ENCODE data around the gene SHD. TPM values are rescaled to one million over a fixed set of nuclear protein-coding genes. Genes with fewer than 3 reads are reported as not detected.
A peak's percentile ranks its signal among the peaks of the same experiment; 100 is the strongest.
"Not testable (repeated sequence)": the region's sequence is repeated elsewhere in the genome, so short reads cannot be mapped to it uniquely, and the experiment has no call there.

Gene SHD
- total RNA-seq, 1 donor from 2014 or later, result not detected

DNA sequence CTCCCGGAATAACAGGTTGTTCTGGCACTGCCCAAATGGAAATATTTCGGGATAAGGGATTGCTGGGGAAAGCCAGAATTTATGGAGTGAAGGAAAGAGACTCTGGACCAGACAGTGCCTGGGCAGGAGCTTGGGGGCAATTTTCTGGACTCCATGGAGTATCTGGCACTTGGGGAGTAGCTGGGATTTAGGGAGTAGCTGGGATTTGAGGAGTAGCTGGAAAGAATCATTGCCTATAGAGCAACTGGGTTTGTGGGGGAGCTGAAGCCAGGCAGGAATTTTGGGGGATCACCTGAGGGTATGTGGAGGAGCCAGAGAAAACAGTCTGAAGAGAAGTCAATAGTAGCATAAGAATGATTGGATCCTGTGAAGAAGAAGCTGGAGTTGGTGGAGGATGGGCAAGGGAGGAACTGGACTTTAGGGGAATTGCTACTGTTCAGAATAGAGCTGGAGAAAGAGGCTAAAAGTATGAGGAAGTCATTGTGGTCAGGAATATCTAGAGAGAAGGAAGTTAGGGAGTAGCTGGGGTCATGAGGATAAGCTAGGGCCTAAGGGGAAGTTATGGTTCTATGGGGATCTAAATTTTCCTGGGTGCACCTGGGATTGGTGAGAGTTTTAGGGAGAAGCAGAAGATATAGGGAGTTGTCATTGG lies 40.1 kb downstream of the SHD start:
- intact Hi-C loops (cut with DNase I), result no loop called here
- no peak for ATAC-seq (ENCODE audit: poor library complexity)
- no peak for DNase-seq

DNA sequence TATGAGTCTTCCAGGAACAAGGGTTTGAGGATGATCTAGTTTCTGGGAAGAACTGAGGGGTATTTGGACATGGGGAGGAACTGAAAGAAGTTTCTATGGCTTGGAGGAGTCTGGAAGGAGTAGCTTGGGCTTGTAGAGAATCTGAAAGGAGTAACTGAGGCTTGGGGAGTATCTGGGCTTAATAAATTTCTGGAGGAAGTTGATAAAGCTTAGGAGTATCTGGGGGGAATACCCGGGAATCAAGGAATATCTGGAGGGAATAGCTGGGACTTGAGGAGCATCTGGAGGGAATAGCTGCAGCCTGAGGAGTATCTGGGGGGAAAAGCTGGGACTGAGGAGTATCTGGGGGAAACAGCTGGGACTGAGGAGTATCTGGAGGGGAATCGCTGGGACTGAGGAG lies 41.4 kb downstream of the SHD start:
- no peak for ATAC-seq (ENCODE audit: poor library complexity)
- intact Hi-C loops (cut with DNase I), result no loop called here
- no peak for DNase-seq

DNA sequence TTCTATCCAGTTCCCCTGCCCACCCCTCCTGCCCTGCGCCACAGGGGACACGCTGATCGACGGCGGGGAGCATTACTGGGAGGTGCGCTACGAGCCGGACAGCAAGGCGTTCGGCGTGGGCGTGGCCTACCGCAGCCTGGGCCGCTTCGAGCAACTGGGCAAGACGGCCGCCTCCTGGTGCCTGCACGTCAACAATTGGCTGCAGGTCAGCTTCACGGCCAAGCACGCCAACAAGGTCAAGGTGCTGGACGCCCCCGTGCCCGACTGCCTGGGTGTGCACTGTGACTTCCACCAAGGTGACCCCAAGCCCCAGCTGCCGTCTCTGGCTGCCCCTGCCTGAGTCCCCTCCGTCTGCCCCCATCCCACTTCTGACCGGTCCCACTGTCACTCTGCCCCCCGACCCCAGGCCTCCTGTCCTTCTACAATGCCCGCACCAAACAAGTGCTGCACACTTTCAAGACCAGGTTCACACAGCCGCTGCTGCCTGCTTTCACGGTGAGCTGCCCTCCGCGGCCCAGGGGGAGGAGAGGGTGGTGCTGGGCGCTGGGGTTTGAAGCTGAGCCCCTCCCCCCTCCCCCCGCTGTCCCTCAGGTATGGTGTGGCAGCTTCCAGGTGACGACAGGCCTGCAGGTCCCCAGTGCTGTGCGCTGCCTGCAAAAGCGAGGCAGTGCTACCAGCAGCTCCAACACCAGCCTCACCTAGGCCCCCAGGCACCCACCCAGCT lies 44.0 kb downstream of the SHD start:
- no peak for ATAC-seq (ENCODE audit: poor library complexity)
- no peak for DNase-seq
- intact Hi-C loops (cut with DNase I), result no loop called here

DNA sequence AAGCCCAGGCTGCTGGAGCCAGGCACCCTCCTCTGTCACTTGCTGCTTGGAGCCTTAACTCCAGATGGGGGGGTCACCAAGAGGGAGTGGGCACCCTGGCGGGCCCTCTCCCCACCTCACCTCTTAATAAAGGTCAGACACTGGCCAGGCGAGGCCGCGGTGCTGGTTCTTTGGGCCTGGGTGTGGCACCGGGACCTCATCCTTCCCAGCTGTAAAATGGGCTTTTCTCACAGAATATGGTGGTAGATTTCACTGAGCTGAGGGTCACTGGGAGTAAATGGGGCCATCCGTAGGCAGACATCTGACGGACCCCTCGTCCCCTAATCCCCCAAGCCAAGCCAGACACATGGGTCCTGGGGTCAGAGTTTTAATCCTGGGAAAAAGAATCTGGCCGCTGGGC lies 44.6 kb downstream of the SHD start:
- intact Hi-C loops (cut with DNase I), result no loop called here
- ATAC-seq (ENCODE audit: poor library complexity) (no peak), DNase-seq (no peak)

DNA sequence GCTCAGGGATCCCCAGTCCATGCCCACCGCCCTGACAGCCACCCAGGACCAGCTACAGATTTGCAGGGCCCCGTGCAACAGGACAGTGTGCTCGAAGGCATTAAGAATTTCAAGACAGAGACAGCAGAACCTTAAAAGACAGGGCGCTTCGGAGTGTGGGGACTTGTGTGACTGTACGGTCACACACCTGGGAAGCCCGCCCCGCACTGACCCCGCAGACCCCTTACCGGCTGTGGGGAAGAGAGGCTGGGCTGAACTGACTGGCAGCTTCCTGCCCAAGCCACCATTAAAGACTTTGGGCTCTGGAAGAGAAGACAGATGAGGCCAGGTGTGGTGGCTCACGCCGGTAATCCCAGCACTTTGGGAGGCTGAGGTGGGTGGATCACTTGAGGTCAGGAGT lies 45.2 kb downstream of the SHD start:
- intact Hi-C loops (cut with DNase I), result no loop called here
- DNase-seq (no peak), ATAC-seq (ENCODE audit: poor library complexity) (no peak)

DNA sequence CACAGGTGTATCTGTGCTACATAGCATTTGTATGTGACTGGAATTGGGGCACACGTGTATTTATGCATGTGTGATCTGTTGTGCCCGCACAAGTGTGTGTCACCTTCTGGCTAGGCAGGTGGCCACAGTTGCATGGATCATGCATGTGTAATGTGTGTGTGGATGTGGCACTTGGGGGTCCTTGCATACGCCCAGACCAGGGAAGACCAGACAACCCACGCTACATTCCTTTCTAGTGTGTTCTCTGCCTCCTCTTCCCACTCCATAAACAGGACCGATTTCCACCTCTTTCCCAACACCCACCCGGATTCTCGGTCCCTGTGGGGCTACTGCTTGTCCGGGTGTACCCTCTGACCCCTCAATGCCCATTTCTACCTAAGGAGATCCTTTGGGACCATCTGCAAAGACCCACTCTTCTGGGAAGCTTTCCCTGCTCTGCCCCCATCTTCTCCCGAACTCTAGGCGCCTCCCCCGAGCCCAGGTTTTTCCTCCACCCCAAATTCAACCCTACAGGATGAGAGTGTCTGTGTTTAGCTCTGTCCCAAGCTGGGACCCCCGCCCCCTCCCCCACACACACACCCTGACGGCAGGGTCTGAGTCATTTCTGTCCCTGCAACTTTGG lies 47.3 kb downstream of the SHD start:
- no peak for ATAC-seq (ENCODE audit: poor library complexity)
- DNase-seq, result no peak
- intact Hi-C loops (cut with DNase I), result no loop called here

DNA sequence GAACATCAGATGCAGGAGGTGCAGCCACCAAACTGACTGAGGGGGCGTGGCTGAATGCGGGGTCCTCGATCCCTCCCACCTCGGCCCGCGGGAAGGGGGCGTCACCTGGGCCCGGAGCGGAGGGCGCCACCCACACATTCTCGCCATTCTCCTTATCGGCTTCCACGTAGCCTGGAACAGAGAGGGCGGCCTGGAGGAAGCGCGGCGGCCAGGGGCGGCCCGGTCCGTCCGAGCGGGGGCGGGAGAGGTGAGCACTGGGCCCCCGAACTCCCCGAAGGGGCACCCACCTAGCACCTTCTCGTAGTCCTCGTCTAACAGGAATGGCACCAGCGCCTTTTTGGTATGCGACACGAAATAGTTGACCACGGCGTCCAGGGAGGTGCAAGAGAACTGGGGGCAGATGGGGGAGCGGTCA lies 47.8 kb downstream of the SHD start:
- ATAC-seq (ENCODE audit: poor library complexity), result no peak
- DNase-seq, result no peak
- intact Hi-C loops (cut with DNase I), result no loop called here

DNA sequence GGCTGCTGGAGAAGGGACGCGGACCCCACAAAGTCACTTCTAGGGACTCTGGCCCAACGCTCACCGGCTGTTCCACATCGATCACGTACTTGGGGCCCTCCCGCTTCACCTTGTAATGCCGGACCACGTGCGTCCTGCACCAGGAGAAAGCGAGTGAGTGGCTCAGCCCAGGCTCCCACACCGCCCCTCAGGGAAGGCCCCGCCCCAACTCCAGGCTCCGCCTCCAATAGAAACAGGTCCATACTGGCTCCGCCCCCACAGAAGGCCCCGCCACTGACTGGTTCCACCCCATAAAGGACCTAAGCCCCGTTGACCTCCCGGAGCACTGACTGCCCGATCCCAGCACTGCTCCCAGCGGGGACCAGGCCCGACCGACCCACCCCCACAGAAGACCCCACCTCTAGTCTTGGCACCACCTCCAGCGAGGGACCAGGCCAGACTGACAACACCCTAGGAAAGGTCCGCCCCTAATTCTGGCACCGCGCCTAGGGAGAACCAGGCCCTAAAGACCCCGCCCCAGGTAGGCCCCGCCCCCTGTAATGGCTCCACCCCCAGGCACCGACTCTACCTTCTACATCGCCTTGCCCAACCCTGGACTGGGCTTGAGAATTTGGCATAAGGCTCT lies 48.3 kb downstream of the SHD start:
- intact Hi-C loops (cut with DNase I), result no loop called here
- DNase-seq, result peak; percentile 84
- ATAC-seq (ENCODE audit: poor library complexity), result peak; percentile 56

DNA sequence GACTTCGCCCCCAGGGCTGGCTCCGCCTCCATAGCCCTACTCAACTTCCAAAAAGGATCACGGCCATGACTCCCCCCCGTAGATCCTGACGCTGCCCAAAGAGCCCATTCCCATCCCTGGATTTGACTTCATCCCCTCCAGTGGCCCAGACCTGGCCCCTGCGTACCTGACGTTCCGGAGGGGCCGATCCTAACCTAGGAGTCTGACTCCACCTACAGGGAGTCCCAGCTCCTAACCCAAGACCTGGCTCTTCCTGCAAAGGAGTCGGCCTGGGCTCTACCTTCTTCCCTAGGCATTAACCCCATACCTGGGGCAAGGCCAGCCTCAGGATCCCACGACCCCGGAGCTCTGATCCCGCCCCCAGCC lies 48.8 kb downstream of the SHD start:
- DNase-seq (no peak), ATAC-seq (ENCODE audit: poor library complexity) (peak; percentile 14)
- intact Hi-C loops (cut with DNase I), result no loop called here

DNA sequence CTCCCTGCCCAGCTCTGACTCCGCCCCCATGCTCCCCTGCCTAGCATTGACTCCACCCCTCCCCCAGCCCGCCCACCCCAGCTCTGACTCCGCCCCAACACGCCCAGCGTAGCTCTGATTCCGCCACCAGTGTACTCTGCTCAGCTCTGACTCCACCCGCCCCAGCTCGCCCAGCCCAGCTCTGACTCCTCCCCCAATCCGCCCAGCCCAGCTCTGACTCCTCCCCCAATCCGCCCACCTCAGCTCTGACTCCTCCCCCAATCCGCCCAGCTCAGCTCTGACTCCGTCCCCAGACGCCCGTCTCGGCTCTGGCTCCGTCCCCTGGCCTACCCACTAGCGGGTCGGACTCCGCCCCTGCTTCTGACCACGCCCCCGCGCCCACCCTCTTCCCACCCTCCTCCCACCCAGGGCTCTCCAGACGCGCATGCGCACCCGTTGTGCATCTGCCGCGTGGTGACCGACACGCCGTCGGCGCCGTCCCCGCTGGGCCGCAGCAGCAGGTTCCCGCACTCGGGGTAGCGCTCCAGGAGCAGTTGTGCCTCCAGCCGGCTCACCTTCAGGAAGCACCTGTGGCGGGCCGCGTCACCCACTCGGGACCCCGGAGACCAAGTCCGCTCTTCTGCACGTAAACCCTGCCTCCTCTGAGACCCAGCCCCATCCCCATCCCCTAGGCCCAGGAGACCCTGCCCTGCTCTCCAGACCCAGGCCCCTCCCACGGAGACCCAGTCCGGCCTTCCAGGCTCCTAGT lies 49.4 kb downstream of the SHD start:
- intact Hi-C loops (cut with DNase I), result no loop called here
- ATAC-seq (ENCODE audit: poor library complexity) (peak; percentile 93), DNase-seq (peak; percentile 97)

DNA sequence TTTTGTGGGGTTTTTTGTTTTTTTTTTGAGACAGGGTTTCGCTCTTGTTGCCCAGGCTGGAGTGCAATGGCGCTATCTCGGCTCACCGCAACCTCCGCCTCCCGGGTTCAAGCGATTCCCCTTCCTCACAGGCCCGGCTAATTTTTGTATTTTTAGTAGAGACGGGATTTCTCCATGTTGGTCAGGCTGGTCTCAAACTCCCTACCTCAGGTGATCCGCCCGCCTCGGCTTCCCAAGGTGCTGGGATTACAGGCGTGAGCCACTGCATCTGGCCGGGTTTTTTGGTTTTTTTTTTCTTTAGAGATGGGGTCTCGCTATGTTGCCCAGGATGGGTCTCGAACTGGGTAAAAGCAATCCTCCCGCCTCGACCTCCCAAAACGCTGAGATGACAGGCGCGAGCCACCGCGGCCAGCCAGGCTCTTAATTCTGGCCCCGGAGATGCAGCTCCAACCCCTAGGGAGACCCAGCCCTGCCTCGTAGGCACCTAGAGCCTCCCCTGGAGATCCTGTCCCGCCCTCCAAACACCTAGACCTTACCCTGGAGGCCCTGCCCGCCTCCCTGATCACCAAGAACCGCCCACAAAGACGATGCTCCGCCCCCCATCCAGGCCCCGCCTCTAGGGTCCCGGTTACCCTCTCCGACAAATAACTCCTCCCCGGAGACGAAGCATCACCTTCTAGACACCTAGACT lies 50.1 kb downstream of the SHD start:
- DNase-seq; intact Hi-C loops (cut with DNase I); ATAC-seq (ENCODE audit: poor library complexity): not testable (repeated sequence)

DNA sequence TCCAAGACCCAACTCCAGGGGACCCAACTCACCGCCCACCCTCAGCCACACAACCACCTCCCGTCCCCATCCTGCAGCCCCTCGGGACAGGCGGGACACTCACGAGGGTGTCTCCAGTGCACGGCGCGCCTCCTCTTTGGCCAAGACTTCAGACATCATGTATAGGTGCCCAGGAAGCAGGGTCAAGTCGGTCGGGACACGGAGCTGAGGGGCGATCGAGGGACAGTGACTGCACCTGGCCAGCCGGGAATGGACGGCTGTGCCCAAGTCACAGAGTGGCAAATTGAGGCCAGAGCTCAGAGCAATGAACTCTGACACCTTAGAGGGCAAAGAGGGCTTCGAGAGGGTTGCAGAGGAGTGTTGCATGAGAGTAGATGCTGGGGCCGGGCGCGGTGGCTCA lies 50.8 kb downstream of the SHD start:
- DNase-seq (no peak), ATAC-seq (ENCODE audit: poor library complexity) (no peak)
- intact Hi-C loops (cut with DNase I), result no loop called here

DNA sequence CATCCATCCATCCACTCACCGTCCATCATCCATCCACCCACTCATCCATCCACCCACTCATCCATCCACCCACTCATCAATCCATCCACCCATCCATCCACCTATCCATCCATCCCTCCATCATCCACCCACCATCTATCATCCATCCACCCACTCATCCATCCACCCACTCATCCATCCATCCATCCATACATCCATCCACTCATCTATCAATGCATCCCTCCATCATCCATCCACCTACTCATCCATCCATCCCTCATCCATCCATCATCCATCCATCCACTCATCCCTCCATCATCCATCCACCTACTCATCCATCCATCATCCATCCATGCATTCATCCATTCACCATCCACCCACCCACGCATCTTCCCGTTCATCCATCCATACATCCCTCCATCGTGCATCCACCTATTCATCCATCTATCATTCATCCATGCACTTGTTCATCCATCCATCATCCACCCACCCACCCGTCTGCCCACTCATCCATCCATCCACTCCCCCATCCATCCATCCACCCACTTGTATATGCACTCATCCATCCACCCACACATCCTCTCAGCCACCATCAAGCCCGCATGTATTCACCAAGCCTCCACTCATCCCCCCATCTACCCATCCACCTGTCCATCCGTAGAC lies 56.0 kb downstream of the SHD start:
- intact Hi-C loops (cut with DNase I), result no loop called here
- DNase-seq, result no peak
- no peak for ATAC-seq (ENCODE audit: poor library complexity)

DNA sequence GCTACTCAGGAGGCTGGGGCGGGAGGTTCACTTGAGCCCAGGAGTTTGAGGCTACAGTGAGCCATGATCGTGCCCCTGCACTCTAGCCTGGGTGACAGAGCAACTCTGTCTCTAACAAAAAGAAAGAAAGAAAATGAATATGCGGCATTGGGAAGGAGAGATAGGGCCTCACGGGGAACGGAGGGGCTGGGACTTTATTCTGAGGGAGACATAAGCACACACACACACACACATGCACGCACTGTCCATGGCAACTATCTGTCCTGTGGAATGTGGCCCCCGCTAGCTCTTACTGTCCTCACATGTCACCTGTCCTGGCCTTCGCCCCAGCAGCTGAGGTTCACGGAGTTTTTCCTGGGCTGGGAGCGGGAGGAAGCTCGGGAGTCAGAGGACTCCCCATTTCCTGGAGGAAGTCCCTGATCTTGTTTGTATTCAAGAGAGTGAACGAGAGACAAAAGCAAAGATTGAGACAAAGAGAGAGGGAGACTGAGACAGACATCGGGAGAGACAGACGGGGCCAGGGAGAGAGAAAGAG lies 58.9 kb downstream of the SHD start:
- no peak for DNase-seq
- no peak for ATAC-seq (ENCODE audit: poor library complexity)
- intact Hi-C loops (cut with DNase I), result no loop called here

DNA sequence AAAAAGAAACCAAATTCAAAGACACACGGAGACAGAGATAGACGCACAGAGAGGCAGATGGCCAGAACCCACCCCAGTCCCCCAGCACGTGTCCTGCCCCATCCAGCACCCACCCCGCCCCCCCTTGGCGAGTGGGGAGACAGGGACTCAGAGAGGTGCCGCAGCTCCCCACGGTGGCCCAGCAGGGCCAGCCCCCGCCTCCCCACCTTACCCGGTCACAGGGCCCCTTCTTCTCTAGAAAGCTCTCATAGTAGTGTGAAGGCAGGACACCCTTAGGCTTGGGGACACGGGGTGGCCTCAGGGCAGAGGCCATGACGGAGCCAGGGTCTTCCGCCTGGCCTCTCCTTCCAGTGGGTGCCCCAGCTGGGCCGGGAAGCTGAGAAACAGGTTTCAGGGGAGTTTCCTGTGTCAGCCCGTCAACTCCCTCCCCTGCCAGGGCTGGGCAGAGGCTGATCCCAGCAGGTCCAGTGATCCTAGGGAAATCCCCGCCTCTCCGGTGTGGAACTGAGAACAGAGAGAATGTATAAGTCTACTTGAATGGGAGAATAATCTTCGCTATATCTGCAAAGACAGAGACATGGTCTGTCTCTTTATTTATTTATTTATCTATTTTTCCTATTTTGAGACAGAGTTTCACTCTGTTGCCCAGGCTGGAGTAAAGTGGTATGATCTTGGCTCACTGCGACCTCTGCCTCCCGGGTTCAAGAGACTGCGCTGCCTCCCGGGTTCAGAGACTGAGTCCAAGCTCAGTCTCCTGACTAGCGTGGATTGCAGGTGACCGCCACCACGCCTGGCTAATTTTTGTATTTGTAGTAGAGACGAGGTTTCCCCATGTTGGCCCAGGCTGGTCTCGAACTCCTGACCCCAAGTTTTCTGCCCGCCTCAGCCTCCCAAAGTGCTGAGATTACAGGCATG lies 59.6 kb downstream of the SHD start, which contains the start of gene STAP2:
Gene STAP2, minus strand, starts transcription at position 387 of the 915 bp plus-strand sequence. Its CDS starts 74 bp downstream, at position 313.
- peak; percentile 32 for DNase-seq

More for the DNA sequence above, 59.6 kb downstream of the SHD start, which contains the start of gene STAP2:
- no peak for ATAC-seq (ENCODE audit: poor library complexity)
- intact Hi-C loops (cut with DNase I), result no loop called here
